NCI-H1694 treated with DMSO at 0.1 percent for 48 hours (cell line): ENCODE results near the gene ZNF541.
"Not testable (repeated sequence)": the region's sequence is repeated elsewhere in the genome, so short reads cannot be mapped to it uniquely, and the experiment has no call there.

Experiments
- DNase-seq: peaks from one replicate; lab custom pipeline; 2025; lab: John Stamatoyannopoulos, UW

Gene ZNF541

GRCh38 chr19:47600246-47601179, 27.6 kb upstream of the ZNF541 start:
- DNase-seq: peak; percentile 97

- not testable (repeated sequence) for DNase-seq
These were observed 26.8 kb upstream of the ZNF541 start for GRCh38 chr19:47599671-47600245.

- DNase-seq: no peak
These were observed 25.7 kb upstream of the ZNF541 start for GRCh38 chr19:47598407-47599349.

GRCh38 chr19:47595944-47596343, 23.0 kb upstream of the ZNF541 start:
- DNase-seq: no peak

- no peak for DNase-seq
These were observed 20.9 kb upstream of the ZNF541 start for GRCh38 chr19:47593860-47594259.

- DNase-seq: no peak
These were observed 16.9 kb upstream of the ZNF541 start for GRCh38 chr19:47589824-47590223.

- no peak for DNase-seq
These were observed 14.3 kb upstream of the ZNF541 start for GRCh38 chr19:47587295-47587694.

GRCh38 chr19:47583161-47583560, 10.2 kb upstream of the ZNF541 start:
- DNase-seq: not testable (repeated sequence)

- DNase-seq: no peak
These were observed 9.5 kb upstream of the ZNF541 start for GRCh38 chr19:47582320-47582909.

- no peak for DNase-seq
These were observed 8.8 kb upstream of the ZNF541 start for GRCh38 chr19:47581605-47582319.

GRCh38 chr19:47580397-47580796, 7.4 kb upstream of the ZNF541 start:
- no peak for DNase-seq

GRCh38 chr19:47572635-47573034, 313 bp downstream of the ZNF541 start:
- DNase-seq: no peak

GRCh38 chr19:47569331-47569730, 3.6 kb downstream of the ZNF541 start:
- DNase-seq: no peak

GRCh38 chr19:47564081-47564480, 8.9 kb downstream of the ZNF541 start:
- no peak for DNase-seq

GRCh38 chr19:47561440-47562057, 11.4 kb downstream of the ZNF541 start:
- no peak for DNase-seq

GRCh38 chr19:47560999-47561398, 11.9 kb downstream of the ZNF541 start:
- DNase-seq: no peak

- no peak for DNase-seq
These were observed 22.8 kb downstream of the ZNF541 start for GRCh38 chr19:47550129-47550528.

GRCh38 chr19:47549261-47549862, 23.6 kb downstream of the ZNF541 start:
- DNase-seq: no peak

GRCh38 chr19:47547199-47547598, 25.7 kb downstream of the ZNF541 start:
- no peak for DNase-seq
